HK-2 (cell line): ENCODE measurements around the gene C11orf42.

Source experiments
- DNase-seq: peaks from one replicate; pipeline ENCODE4 v3.0.0-alpha.2; 2018; ENCODE audit not compliant: unreplicated experiment

C11orf42 gene

GRCh38 chr11:6205366-6205765 lies at the start of gene C11orf42:
C11orf42 (plus strand) TSS chr11:6205557; CDS start chr11:6205616, 59 bp downstream.
- DNase-seq: no peak

GRCh38 chr11:6156628-6157359 lies 48.6 kb upstream of the C11orf42 start:
- DNase-seq: no peak

- no peak for DNase-seq
These were observed 35.1 kb upstream of the C11orf42 start, which contains the start of gene OR52B2 for GRCh38 chr11:6170226-6170625. OR52B2 (minus strand) TSS chr11:6170326; CDS start chr11:6170326, 0 bp downstream.

- no peak for DNase-seq
These were observed 29.9 kb upstream of the C11orf42 start for GRCh38 chr11:6175440-6175839.

DNA sequence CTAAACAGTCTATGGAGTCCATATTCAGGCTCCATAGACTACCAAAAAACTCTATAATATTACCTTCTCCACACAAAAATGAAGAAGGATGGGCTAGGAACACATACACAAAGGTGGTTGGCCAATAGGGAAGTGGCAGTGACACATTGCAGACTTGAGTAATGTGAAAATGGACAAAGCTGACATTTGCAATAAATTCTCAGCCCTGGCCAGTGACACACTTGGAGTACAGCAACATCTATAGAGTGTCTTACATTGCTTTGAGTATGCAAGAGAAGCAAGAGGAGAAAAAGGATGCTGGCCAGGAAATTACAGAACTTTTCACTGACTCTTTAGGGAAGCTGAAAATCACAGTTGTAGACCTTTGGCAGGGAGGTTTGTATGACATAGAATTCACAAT lies 13.6 kb upstream of the C11orf42 start:
- no peak for DNase-seq

- DNase-seq: no peak
These were observed 11.2 kb upstream of the C11orf42 start for GRCh38 chr11:6194065-6194581.

DNA sequence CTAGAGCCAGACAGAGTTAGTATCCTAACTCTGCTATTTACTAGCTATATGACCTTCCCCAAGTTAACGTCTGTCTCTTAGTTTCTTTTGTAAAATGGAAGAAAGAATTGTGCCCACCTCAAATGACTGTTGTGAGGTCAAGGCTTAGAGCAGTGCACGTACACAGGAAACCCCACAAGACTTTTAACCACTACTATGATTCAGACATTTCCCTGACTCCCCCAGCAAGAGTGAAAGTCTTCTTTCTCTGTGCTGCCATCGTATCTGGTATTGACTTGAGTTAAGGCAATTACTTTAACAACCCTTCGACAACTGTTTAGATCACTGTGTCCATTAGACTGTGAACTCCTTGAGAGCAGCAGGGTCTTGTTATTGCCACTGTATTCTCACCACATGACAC lies 9.0 kb upstream of the C11orf42 start:
- DNase-seq: no peak

DNA sequence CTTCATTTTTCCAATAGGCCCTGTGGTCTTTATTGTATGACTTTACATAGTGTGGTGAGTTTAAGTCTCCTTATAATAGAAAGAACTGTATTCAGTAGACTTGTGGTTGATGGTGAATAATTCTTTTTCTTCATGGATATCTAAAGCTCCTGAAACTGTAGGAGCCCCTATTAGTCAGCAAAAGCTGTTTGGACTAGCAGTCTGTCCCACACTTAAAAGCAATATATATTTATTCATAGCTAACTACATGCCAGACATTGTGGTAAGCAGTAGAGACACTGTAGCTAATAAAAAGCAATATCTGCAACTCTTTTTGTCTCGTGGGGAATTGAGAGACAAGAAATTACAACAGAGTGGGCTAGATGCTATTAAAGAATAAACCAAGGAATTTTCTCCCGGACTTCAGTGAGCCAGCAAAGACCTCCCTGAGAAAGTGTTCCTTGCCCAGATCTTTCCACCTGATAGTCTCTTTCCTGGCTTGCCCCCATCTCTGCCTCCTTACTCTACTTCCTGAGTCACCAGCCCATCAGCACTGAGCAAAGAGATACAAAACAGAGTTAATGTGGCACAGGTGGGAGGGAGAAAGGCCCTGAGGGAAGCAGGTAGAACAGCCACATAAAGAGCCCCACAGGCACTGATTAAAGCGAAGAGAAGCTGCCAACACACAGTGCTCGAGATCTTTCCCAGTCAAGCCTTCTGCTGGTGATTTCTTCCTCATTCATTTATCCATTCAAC lies 7.7 kb upstream of the C11orf42 start:
- DNase-seq: no peak

- no peak for DNase-seq
These were observed 6.1 kb upstream of the C11orf42 start, which contains the start of gene OR52W1 for GRCh38 chr11:6199174-6199810. OR52W1 (plus strand) TSS chr11:6199224; CDS start chr11:6199224, 0 bp downstream.

- DNase-seq: no peak
These were observed 4.4 kb upstream of the C11orf42 start for GRCh38 chr11:6200975-6201374.

- no peak for DNase-seq
These were observed 3.9 kb upstream of the C11orf42 start for GRCh38 chr11:6201481-6201880.

DNA sequence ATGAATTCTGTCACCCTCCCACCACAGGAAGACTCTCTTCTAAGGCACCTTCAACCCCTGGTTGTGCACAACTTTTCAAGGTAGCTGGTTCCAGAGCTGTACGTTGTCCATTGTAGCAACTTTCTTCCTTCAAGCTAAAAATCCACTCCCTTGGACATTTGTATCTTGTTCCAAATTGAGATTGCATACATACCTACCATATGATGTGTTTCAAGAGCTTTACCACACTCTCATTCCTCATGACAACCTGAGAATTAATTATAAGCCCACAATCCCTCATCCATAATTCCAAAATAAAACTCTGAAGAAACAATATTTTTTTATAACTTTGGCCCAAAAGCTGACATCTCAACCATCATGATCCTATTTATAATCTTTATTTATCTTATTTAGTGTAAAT lies 3.3 kb upstream of the C11orf42 start:
- DNase-seq: no peak

DNA sequence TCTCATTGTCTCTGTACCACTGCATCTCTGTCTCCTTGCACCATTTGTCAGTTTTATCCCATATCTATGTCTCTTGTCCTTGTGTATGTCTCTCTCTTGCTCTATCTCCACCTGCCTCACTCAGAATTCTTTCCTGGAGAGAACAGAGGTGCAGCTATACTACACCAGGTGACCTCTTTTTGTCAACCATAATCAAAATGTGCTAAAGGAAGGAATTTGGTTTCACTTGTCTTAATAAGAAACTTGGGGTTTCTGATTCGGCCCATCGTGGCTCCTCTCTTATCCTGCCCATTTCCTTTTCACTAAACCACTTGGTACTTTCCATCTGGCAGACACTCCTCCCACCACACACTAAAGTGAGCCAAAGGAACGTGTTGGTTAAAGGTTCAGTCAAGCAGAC lies 2.0 kb upstream of the C11orf42 start:
- no peak for DNase-seq

GRCh38 chr11:6204706-6205105 lies 651 bp upstream of the C11orf42 start:
- DNase-seq: no peak

DNA sequence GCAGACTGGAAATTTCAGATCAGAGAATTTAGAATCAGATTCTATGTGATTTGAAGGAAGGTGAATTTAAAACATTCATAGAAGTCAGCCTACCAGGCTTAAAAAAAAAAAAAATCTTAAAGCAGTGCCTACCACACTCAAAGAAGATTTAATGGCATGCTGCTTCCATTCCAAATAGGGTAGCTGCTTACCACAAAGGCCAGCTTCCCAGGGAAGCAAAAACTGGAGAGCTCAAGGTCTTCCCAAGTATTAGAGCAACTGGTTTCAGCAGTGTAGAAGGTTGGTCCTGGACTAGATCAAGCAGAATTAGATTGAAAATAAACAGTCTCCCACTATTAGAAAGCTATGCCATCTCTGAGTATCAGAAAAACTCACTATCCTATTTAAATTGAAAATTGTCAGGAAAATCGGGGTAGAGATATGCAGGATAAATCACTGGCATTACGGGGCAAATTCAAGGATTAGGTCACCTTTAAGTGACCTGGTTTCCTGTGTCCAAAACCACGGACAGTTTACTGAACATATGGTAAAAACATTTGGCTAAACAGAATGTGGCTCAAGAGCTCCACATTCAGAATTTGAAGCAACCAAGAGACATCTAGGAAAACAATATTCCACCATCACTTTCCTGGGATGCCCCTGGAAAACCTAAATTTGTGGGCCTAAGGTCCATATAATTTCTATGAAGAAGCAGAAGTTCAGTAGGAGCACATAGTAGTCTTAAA lies 1.3 kb downstream of the C11orf42 start:
- no peak for DNase-seq

GRCh38 chr11:6209801-6210200 lies 4.4 kb downstream of the C11orf42 start:
- no peak for DNase-seq

- no peak for DNase-seq
These were observed 5.1 kb downstream of the C11orf42 start for GRCh38 chr11:6210274-6210955.

DNA sequence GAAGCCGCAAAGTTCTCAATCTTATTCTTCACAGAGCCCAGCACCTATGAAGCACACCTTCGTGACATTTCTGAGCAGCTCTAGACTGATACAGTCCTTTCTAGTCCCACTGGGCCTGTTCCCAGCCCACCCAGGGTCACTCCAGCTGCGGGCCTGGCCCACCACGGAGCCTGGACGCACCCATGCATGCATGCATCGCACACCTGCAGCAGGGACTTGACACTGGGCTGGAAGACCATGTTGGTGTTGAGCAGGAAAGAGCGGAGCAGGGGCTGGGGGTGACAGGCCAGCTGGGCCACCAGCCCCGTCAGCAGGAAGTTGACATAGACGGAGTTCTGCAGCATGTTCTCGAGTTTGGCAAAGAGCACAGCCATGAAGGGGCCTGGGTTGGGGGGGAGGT lies 9.2 kb downstream of the C11orf42 start:
- DNase-seq: no peak

DNA sequence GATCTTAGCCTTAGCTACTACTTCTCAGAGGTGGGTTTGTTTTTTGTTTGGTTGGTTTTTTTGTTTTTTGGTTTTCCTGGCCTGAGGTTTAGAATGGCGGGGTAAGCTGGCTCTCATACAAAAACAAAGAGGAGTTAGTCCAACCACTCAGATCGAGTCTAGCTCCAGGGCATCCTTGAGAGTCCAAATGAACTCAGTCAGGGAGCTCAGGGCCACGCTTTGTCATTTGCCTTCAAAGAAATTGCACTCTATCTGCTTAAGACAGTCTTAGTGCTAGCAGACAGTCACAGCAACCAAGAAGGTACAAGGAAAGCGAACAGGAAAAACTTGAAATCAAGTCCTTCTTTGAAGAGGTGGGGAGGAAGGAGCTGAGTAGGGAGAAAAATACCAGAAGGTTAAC lies 11.1 kb downstream of the C11orf42 start:
- no peak for DNase-seq

GRCh38 chr11:6217722-6218121 lies 12.4 kb downstream of the C11orf42 start:
- no peak for DNase-seq

DNA sequence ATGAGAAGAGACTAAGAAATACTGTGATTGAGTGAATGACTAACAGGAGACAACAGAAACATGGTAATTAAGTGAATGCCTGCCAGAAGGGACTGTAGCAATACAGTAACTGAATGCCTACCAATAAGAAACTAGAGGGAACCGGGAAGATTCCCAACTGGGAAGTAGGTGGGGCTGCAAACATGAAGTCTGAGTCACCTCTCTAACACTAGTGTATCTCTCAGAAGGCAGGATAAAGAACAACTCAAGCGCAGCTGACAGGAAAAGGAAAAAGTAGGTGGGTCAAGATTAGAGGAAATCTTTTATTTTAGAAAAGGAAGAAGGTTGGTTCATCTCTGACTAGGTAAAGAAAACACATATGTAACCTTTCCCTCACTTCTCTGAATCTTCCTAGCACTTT lies 14.0 kb downstream of the C11orf42 start:
- DNase-seq: peak; percentile 25
